CD14-positive monocyte (primary cell): Measurements from ENCODE around the gene MRPS5. TPM values are rescaled to one million over a fixed set of nuclear protein-coding genes. Genes with fewer than 3 reads are reported as not detected.

ENCODE experiments used
- DNase-seq, 3 donors: peaks; one replicate each; pipeline ENCODE4 v3.0.0-alpha.2; 2011 to 2022
- H2AFZ ChIP-seq: 2 replicates; pipeline ENCODE4 v1.6.0; 2012; ENCODE audit warnings: mild to moderate bottlenecking, low read depth, low read length, inconsistent platforms; ENCODE audit not compliant: insufficient read depth, poor library complexity, severe bottlenecking
- H3K27ac ChIP-seq, 2 donors: 1 replicate in 1 of 2; 2 replicates in 1 of 2; pipeline ENCODE4 v1.5.1; 2012 to 2013; ENCODE audit warnings: low read length in 2 of 2, control low read depth in 1 of 2, inconsistent platforms in 1 of 2, low read depth in 1 of 2, mild to moderate bottlenecking in 1 of 2
- H3K27me3 ChIP-seq, 2 donors: one replicate each; pipeline versions ENCODE4 v1.6.0 to v1.6.1; 2011 to 2013; ENCODE audit warnings: low read length in 2 of 2; ENCODE audit not compliant: control insufficient read depth in 2 of 2, insufficient read depth in 2 of 2
- H3K36me3 ChIP-seq, 2 donors: replicated peaks in 1 of 2; 1 replicate in 1 of 2; 2 replicates in 1 of 2; pipeline versions ENCODE4 v1.5.1 to v1.6.1; 2012 to 2013; ENCODE audit warnings: low read length in 2 of 2, control low read depth in 1 of 2, inconsistent platforms in 1 of 2, mild to moderate bottlenecking in 1 of 2; ENCODE audit not compliant: insufficient read depth in 2 of 2, control insufficient read depth in 1 of 2
- H3K4me1 ChIP-seq, 2 donors: 1 replicate in 1 of 2; 2 replicates in 1 of 2; pipeline versions ENCODE4 v1.5.1 to v1.6.1; 2012 to 2013; ENCODE audit warnings: low read length in 2 of 2, control low read depth in 1 of 2, inconsistent platforms in 1 of 2, mild to moderate bottlenecking in 1 of 2, moderate library complexity in 1 of 2; ENCODE audit not compliant: insufficient read depth in 2 of 2, control insufficient read depth in 1 of 2
- H3K4me2 ChIP-seq: replicated peaks from 2 replicates; pipeline ENCODE3; 2012; ENCODE audit warnings: low read length, moderate library complexity, mild to moderate bottlenecking; ENCODE audit not compliant: poor library complexity, severe bottlenecking; ENCODE audit errors: extremely low read depth
- H3K4me3 ChIP-seq, 3 experiments: fragments of 200-600 bp in 1 of 3; sonication (generic) in 1 of 3; replicated peaks in 1 of 3; 1 replicate in 2 of 3; 2 replicates in 1 of 3; pipeline ENCODE4 v1.5.1; 2011 to 2013; ENCODE audit warnings: low read length in 3 of 3, mild to moderate bottlenecking in 3 of 3, control low read depth in 2 of 3, low read depth in 2 of 3, inconsistent platforms in 1 of 3, moderate library complexity in 1 of 3
- H3K79me2 ChIP-seq: 2 replicates; pipeline ENCODE4 v1.6.0; 2012; ENCODE audit warnings: mild to moderate bottlenecking, control low read depth, inconsistent platforms, low read length, moderate library complexity; ENCODE audit not compliant: insufficient read depth
- H3K9ac ChIP-seq: 2 replicates; pipeline ENCODE4 v1.6.0; 2017; ENCODE audit warnings: low read length, mild to moderate bottlenecking; ENCODE audit not compliant: insufficient read depth, poor library complexity, severe bottlenecking
- H3K9me3 ChIP-seq, 2 donors: replicated peaks in 1 of 2; 1 replicate in 1 of 2; 2 replicates in 1 of 2; pipeline versions ENCODE4 v1.5.1 to v1.6.1; 2012 to 2013; ENCODE audit warnings: low read length in 2 of 2, control low read depth in 1 of 2; ENCODE audit not compliant: control insufficient read depth in 1 of 2, insufficient read depth in 1 of 2
- H4K20me1 ChIP-seq: 2 replicates; pipeline ENCODE4 v1.6.0; 2012; ENCODE audit warnings: mild to moderate bottlenecking, low read length, control low read depth, moderate library complexity; ENCODE audit not compliant: insufficient read depth
- H3K27ac Mint-ChIP-seq, 7 donors: one replicate each; pipeline ENCODE4 v1.8.0; 2020; ENCODE audit warnings: mild to moderate bottlenecking in 7 of 7, mixed read lengths in 7 of 7, moderate library complexity in 6 of 7, inconsistent platforms in 2 of 7
- H3K27me3 Mint-ChIP-seq, 3 donors: one replicate each; pipeline ENCODE4 v1.8.0; 2021 to 2022; ENCODE audit warnings: low read depth in 3 of 3, mild to moderate bottlenecking in 3 of 3, mixed read lengths in 3 of 3, moderate library complexity in 3 of 3, inconsistent platforms in 1 of 3
- H3K36me3 Mint-ChIP-seq, 2 donors: one replicate each; pipeline ENCODE4 v1.8.0; 2020; ENCODE audit warnings: mixed read lengths in 2 of 2, inconsistent platforms in 1 of 2, mild to moderate bottlenecking in 1 of 2
- H3K4me1 Mint-ChIP-seq: one replicate; pipeline ENCODE4 v1.8.0; 2020; ENCODE audit warnings: mild to moderate bottlenecking, mixed read lengths
- H3K4me3 Mint-ChIP-seq, 2 donors: one replicate each; pipeline ENCODE4 v1.8.0; 2020; ENCODE audit warnings: mild to moderate bottlenecking in 2 of 2, mixed read lengths in 2 of 2, moderate library complexity in 1 of 2
- H3K9me3 Mint-ChIP-seq, 7 donors: one replicate each; pipeline ENCODE4 v1.8.0; 2020 to 2022; ENCODE audit warnings: mixed read lengths in 7 of 7, mild to moderate bottlenecking in 6 of 7, moderate library complexity in 6 of 7, inconsistent platforms in 2 of 7
- WGBS: methylation state at CpG from one replicate; pipeline ENCODE4 v1.1.5; 2013; ENCODE audit warnings: missing lambda C conversion rate; ENCODE audit not compliant: insufficient coverage; 5-methylcytosine and 5-hydroxymethylcytosine counted together
- intact Hi-C, 2 donors: fragments of 100-400 bp; cut with micrococcal nuclease; formaldehyde crosslinking; loops; one replicate each; pipeline versions ENCODE4 v1.15.0 to v1.15.1; 2023
- polyA plus RNA-seq, 3 donors: library from polyadenylated mRNA; depleted of rRNA in 1 of 3; unstranded in 2 of 3; stranded (reverse) in 1 of 3; fragments of 300-500 nt in 2 of 3; fragments of >200 nt in 1 of 3; fragmentation: Illumina TruSeq in 2 of 3; gene quantifications; 1 replicate in 2 of 3; 2 replicates in 1 of 3; pipeline ENCODE4 v1.2.3, GENCODE V29; 2012 to 2021
- TF ChIP-seq, protein P1 (sequence below): fragments of 200-600 bp; IDR thresholded peaks from one replicate; pipeline ENCODE4 v1.8.0; 2022; ENCODE audit warnings: antibody characterized with exemption, mild to moderate bottlenecking

Gene MRPS5
- polyA plus RNA-seq, 3 donors, result 30.9 to 41.6 (median 35.2) TPM

DNA sequence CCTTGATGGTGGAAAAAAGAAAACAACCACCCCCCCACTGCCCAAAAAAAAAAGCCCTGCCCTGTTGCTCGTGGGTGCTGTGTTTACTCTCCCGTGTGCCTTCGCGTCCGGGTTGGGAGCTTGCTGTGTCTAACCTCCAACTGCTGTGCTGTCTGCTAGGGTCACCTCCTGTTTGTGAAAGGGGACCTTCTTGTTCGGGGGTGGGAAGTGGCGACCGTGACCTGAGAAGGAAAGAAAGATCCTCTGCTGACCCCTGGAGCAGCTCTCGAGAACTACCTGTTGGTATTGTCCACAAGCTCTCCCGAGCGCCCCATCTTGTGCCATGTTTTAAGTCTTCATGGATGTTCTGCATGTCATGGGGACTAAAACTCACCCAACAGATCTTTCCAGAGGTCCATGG is 68.1 kb downstream of the MRPS5 start:
- H3K9me3 ChIP-seq, result no peaks in the 10 kb centered on the region
- Mint-ChIP-seq H3K4me3 (no peak overlapping the region), H3K9me3 (no peaks in the 10 kb centered on the region), H3K36me3 (no peaks in the 10 kb centered on the region), H3K27me3 (peaks cover 5 to 10% (median 7%) of the 10 kb centered on the region in 3 donors), H3K4me1 (no peaks in the 10 kb centered on the region), H3K27ac (no peak overlapping the region)
- H3K4me3 ChIP-seq, result no peak overlapping the region
- intact Hi-C loops, result no loop called here
- no peaks in the 10 kb centered on the region for H3K36me3 ChIP-seq
- no peaks in the 10 kb centered on the region for H3K79me2 ChIP-seq
- H3K4me2 ChIP-seq, result no peak overlapping the region
- H3K27me3 ChIP-seq, result no peaks in the 10 kb centered on the region
- no peak overlapping the region for H3K27ac ChIP-seq
- no peak overlapping the region for H2AFZ ChIP-seq
- WGBS, result 18% methylated on average over 4 of the region's 11 CpGs
- no peak for DNase-seq
- no peak overlapping the region for H3K9ac ChIP-seq
- H4K20me1 ChIP-seq, result no peaks in the 10 kb centered on the region
- TF ChIP-seq, protein P1, sequence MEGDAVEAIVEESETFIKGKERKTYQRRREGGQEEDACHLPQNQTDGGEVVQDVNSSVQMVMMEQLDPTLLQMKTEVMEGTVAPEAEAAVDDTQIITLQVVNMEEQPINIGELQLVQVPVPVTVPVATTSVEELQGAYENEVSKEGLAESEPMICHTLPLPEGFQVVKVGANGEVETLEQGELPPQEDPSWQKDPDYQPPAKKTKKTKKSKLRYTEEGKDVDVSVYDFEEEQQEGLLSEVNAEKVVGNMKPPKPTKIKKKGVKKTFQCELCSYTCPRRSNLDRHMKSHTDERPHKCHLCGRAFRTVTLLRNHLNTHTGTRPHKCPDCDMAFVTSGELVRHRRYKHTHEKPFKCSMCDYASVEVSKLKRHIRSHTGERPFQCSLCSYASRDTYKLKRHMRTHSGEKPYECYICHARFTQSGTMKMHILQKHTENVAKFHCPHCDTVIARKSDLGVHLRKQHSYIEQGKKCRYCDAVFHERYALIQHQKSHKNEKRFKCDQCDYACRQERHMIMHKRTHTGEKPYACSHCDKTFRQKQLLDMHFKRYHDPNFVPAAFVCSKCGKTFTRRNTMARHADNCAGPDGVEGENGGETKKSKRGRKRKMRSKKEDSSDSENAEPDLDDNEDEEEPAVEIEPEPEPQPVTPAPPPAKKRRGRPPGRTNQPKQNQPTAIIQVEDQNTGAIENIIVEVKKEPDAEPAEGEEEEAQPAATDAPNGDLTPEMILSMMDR, result no peak
- H3K4me1 ChIP-seq, result no peaks in the 10 kb centered on the region

- intact Hi-C loops, result no loop called here
Observed at GRCh38 chr2:95052804-95053479, 68.7 kb downstream of the MRPS5 start.

More at GRCh38 chr2:95052804-95053479, 68.7 kb downstream of the MRPS5 start:
- Mint-ChIP-seq H3K4me3 (no peak overlapping the region), H3K9me3 (no peaks in the 10 kb centered on the region), H3K4me1 (no peaks in the 10 kb centered on the region), H3K36me3 (no peaks in the 10 kb centered on the region), H3K27ac (no peak overlapping the region), H3K27me3 (peaks cover 5 to 10% (median 7%) of the 10 kb centered on the region in 3 donors)
- Histone ChIP-seq H3K36me3 (no peaks in the 10 kb centered on the region), H3K79me2 (no peaks in the 10 kb centered on the region), H2AFZ (no peak overlapping the region), H3K27me3 (no peaks in the 10 kb centered on the region), H3K27ac (no peak overlapping the region), H3K9me3 (no peaks in the 10 kb centered on the region), H3K4me3 (no peak overlapping the region), H3K9ac (no peak overlapping the region), H4K20me1 (no peaks in the 10 kb centered on the region), H3K4me2 (no peak overlapping the region), H3K4me1 (no peaks in the 10 kb centered on the region)
- TF ChIP-seq, protein P1, result no peak
- DNase-seq, result no peak
- 93% methylated on average over 8 of the region's 13 CpGs for WGBS
